HL-60/S4 treated with retinoic acid at 250 ng/mL for 4 days and 3 days (cell line): Measurements from ENCODE around the gene KCNK10.

Source experiments
- in situ Hi-C: fragments of 300-500 bp; cut with MboI; formaldehyde crosslinking; loops from 2 replicates; pipeline ENCODE4 v1.7.0; 2022; ENCODE audit warnings: low sequenced_read_pairs

Gene KCNK10, protein sequence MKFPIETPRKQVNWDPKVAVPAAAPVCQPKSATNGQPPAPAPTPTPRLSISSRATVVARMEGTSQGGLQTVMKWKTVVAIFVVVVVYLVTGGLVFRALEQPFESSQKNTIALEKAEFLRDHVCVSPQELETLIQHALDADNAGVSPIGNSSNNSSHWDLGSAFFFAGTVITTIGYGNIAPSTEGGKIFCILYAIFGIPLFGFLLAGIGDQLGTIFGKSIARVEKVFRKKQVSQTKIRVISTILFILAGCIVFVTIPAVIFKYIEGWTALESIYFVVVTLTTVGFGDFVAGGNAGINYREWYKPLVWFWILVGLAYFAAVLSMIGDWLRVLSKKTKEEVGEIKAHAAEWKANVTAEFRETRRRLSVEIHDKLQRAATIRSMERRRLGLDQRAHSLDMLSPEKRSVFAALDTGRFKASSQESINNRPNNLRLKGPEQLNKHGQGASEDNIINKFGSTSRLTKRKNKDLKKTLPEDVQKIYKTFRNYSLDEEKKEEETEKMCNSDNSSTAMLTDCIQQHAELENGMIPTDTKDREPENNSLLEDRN

GRCh38 chr14:88323086-88323522, at the start of gene KCNK10:
KCNK10 (minus strand) TSS chr14:88323269; CDS start chr14:88322798, 471 bp downstream.
- in situ Hi-C loops: no loop called here

DNA sequence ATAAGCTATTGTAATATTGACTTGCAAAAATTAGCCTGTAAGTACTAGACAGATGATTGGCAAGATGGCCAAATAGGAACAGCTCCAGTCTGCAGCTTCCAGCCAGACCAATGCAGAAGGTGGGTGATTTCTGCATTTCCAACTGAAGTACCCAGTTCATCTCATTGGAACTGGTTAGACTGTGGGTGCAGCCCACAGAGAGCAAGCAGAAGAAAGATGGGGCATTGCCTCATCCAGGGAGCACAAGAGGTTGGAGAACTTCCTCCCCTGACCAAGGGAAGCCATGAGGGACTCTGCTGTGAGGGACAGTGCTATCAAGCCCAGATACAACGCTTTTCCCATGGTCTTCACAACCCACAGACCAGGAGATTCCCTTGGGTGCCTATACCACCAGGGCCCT, 46.4 kb upstream of the KCNK10 start:
- in situ Hi-C loops: no loop called here

GRCh38 chr14:88364710-88365413, 41.8 kb upstream of the KCNK10 start:
- in situ Hi-C loops: no loop called here

DNA sequence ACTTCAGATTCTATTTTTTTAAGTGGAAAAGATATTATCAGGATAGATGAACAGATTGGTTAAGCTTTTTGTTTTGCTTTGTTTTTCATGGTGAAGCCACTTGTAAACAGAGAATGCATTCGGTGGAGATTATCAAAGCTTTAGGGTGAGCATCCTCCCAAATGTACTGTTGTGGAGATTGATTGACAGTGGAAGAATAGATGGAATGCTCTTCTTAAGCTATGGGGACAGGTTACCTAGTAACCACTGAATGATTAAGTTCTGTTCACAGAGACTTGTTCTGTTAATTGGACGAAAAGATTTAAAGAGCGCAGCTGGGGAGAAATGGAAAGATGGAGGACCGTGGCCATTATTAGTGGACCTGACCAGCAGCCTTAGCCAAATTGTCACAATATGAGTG, 40.6 kb upstream of the KCNK10 start:
- in situ Hi-C loops: no loop called here

GRCh38 chr14:88359500-88359899, 36.4 kb upstream of the KCNK10 start:
- in situ Hi-C loops: no loop called here

DNA sequence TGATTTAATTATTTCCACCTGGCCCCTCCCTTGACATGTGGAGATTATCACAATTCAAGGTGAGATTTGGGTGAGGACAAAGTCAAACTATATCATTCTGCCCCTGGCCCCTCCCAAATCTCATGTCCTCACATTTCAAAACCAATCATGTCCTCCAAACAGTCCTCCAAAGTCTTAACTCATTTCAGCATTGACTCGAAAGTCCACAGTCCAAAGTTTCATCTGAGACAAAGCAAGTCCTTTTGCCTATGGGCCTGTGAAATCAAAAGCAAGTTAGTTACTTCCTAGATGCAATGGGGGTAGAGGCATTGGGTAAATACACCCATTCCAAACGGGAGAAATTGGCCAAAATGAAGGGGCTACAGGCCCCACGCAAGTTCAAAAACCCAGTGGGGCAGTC, 31.3 kb upstream of the KCNK10 start:
- in situ Hi-C loops: no loop called here

DNA sequence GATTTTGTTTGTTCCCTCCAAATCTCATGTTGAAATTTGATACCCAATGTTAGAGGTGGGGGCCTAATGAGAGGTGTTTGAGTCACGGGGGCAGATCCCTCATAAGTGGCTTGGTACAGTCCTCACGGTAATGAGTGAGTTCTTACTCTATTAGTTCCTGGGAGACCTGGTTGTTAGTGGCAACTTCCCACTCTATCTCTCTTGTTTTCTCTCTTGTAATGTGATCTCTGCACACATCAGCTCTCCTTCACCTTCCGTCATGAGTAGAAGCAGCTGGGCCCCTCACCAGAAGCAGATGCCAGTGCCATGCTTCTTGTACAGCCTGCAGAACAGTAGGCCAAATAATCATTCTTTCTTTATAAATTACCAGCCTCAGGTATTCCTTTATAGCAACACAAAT, 29.6 kb upstream of the KCNK10 start:
- in situ Hi-C loops: no loop called here

GRCh38 chr14:88351966-88352691, 29.1 kb upstream of the KCNK10 start:
- in situ Hi-C loops: no loop called here

DNA sequence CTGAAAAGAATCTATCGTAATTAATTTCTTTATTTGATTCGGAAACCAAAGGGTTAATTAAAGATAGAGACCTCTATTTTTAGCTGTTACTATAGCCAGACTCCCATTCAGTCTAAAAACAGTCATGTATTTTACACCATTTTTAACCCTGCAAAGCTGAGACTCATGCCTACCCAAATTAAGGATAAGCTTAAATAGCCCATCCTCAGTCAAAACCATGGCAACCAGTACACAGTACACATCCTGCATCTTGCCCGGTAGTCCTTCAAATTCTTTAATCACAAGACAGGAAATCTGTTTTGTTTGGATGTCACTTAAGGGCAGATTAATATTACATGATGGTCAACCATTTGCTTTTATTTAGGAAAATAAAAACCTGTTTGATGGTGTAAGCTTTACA, 25.5 kb upstream of the KCNK10 start:
- in situ Hi-C loops: no loop called here

DNA sequence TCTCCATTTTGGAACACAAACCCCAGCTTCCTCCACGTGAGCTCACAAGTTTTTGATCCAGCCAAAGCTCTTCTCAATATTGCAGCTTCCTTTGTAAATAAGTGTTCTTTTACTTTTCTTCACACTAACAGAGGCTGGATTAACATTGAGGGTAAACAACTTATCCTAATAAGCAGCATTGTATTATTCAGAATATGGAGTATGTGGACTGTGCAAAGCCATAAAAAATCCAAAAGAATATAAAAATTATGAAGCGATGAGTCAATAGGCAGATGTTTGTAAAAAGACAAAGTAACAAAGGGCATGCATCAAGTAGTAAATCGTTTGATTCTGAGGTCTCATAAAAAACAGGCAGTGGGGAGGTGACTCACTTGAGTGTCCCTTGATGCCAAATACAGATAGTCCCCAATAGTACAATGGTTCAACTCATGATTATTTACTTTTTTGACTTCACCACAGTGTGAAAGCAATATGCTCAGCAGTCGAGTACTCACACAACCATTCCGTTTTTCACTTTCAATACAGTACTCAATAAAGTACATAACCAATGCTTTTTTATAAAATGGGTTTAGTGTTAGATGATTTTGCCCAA, 23.1 kb upstream of the KCNK10 start:
- in situ Hi-C loops: no loop called here

DNA sequence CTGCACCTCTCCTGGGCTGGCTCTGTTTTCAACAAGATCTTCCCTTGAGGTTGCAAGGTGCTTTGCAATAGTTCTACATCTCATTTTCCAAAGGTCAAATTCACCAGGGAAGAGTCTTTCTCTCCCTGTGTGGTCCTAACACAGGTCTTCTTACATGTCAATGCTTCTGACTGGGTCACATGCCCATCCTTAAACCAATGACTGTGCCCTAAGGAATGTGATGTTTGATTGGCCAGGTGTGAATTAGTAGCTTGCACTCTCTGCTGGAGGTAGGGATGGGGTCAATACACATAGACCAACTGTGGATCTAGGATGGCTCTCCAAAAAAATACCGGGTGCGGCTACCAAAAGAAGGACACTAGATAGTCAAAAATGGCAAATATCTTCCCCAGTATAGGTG, 19.9 kb upstream of the KCNK10 start:
- in situ Hi-C loops: no loop called here

DNA sequence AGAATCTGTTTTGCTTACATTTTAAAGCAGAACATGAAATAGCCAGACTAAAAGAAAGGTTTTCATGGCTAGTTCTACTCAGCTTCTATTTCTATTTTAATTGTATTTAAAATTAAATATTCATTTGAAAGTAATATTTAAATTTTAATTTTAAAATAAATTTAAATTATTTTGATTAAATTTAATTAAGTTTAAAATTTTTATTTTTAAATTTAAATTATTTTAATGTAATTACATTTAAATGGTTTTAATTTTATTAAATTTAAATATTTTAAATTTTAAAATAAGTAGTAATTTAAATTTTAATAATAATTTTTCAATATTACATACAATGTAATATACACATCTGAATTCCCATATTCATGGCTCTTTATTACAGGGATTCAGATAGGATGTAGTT, 17.3 kb upstream of the KCNK10 start:
- in situ Hi-C loops: no loop called here

- in situ Hi-C loops: no loop called here
Observed at GRCh38 chr14:88333036-88333435, 10.0 kb upstream of the KCNK10 start.

DNA sequence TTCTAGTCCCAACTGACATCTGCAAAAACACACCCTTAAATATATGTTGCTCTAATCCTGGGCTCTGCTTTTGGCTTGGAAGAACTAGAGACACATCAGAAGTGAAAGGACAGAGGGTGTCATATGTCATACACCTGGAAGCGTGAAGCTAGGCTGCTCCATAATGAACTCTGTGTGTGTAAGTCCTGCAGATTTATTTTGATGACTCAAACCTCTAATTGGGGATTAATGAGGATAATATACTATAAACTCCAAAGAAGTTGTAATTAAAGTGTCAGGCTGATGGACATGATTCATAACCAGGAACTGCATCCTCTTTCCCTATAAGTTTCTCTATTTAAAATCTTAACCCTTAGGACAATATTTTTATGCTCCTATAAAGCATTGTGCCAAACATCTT, 4.4 kb upstream of the KCNK10 start:
- in situ Hi-C loops: no loop called here

- in situ Hi-C loops: no loop called here
Observed at GRCh38 chr14:88326352-88327103, 3.5 kb upstream of the KCNK10 start.

DNA sequence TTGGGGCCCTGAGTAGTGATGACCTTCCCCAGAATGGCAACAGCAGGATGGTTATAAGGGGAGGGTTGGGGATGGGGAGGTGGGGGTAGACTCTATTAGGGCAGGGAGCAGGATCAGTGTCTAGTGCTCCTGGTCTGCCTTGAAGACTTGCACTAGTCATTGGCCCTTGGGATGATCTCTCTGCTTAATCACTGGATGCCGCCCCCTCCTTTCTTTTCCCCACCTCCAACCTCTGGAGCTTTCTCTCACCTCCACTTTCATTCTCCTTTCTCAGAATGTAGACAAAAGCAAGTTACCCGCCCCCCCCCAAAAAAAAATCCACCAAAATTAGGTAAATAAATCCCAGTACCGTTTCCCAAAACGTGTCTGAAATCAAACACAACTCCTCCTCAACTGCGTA, 2.8 kb upstream of the KCNK10 start:
- in situ Hi-C loops: no loop called here

- in situ Hi-C loops: no loop called here
Observed at GRCh38 chr14:88324930-88325329, 1.9 kb upstream of the KCNK10 start.

DNA sequence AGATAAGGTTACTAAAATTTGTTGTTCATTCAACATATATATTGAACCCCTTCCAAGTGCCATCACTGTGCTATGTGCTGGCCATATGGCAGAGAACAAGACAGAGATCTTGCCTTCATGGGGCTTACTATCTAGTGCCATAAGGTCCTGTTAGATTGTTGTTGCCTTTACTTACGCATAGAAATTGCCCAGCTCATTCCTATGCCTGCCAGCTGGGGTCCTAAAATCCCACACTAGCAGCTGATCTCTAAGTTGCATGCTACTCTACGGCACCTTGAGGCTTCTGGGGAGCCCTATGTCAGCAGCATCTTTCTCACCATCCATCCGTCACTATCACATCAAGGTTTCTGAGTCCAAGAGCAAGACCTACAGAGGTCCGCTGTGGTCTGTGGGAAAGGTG, 1.4 kb upstream of the KCNK10 start:
- in situ Hi-C loops: no loop called here

DNA sequence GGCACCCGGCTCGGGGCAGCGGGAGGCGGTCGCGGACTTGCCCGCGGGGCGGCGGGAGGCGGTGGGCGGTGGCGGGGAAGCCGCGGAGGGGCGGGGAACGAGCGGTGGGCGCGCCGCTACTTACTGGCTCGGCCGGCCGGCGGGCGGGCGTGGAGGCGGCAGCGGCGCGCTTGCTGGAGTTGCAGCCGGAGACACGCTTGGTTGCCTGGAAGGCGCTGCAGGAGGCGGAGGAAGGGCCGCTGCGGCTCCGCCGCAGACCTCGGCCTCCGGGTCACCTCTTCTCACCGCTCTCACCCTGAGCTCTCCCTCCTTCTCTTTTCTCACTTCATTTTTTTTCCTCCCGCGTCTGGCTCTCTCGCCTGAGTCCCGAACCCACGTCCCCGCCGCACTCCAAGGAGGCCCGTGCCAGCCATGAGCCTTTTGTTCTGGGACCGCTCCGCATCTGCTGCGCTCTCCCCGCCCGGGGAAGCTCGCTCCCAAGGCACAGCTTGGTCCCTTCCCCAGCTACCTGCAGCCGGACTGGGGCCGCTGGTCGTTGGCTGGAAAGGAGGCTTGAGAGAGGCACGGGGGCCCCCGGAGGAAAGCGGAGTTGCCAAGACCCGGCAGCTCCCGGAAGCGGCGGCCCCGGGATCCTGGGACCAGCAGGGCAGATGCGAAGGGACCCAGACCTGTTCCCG, 592 bp upstream of the KCNK10 start:
- in situ Hi-C loops: no loop called here
